Prostate gland (tissue), 2 donors: ENCODE data around the gene MEGF9.

Experiments
- CTCF ChIP-seq, 4 experiments: fragments of 200-600 bp in 2 of 4; fragments of 450-650 bp in 2 of 4; sonication (generic) in 2 of 4; IDR thresholded peaks; 1 replicate in 3 of 4; 2 replicates in 1 of 4; pipeline ENCODE4 v1.5.1; 2016 to 2019; ENCODE audit warnings: antibody characterized with exemption in 4 of 4, mild to moderate bottlenecking in 2 of 4, moderate library complexity in 2 of 4
- POLR2A ChIP-seq: fragments of 450-650 bp; IDR thresholded peaks from one replicate; pipeline ENCODE4 v1.6.1; 2016; ENCODE audit warnings: antibody characterized with exemption, mild to moderate bottlenecking

- no peak for TF ChIP-seq CTCF (IDR thresholded peaks at IDR 0.05)
- no peak for TF ChIP-seq POLR2A
Measured at GRCh38 chr9:120558454-120558853, 155.8 kb downstream of the MEGF9 start.
